Activated CD4-positive, alpha-beta T cell treated with anti-CD3 and anti-CD28 coated beads, Interleukin-10, Interleukin-2, amounts not matched to agents 100 ng/mL and 50 ng/mL, durations not matched to agents 16 hours and 8 hours (primary cell): ENCODE results near the gene TSPAN3.

ENCODE experiments used
- DNase-seq: peaks from one replicate; pipeline ENCODE4 v3.0.0-alpha.2; 2020

Gene TSPAN3

DNA sequence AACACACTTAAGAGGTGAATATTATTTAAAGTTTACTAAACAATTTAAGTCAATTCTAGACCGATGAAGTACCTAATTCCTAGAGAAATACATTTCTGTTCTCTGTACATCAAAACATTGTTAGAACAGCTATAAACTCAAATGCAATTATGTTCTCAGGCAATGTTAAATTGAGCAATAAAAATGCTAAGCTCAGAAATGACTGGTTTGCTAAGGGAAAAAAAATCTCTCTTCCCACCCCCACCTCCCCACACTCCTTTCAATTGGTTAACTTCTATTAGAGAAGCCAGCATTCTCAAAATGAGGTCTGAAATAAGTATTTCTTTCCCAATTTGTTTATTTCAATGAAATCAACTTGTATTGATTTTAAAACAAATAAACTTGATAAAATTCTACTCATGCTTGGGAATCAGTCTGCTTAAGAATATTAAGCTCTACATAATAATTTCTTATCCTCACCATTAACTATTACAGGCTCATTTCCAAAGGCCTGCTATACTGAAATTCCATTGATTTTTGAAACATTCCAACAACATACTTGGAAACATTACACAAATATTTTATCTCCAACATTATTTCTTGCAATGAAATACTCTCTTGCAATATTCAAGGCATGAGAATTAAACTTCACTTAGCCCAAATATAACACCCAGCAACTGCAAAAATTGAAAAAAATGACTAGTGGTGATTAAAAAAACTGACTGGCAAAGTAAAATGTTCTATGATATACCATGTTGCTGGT is 22.6 kb downstream of the TSPAN3 start:
- DNase-seq, result no peak

DNA sequence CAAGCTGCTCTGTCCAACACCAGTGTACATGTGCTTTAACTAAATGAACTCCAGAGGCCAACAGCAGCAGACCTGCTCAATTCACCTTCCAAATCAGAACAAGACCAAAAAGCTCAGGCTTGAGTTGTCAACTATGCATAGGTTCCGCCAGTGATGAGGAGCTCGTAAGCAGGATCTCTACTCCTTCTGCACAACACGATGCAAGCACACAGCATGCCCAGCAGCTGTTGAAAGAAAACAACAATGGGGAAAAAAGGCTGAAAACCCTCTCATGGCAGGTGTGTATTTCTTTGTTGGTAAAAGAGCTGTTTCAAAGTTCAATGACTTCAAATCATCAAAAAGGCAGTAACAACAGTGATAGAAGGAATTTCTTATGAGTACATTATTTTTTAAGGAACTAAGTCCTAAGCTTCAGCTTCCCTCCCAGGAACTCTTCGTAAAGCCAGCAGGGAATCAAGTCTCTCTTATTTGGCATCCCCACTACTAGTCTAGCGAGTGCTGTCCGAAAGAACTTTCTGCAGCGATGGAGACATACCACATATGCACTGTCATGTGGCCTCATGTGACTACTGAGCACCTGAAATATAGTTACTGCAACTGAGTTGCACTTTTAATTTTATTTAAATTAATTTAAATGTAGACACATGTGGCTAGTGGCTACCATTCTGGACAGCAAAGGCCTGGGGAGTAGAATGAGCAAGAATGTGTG is 24.1 kb downstream of the TSPAN3 start:
- no peak for DNase-seq

DNA sequence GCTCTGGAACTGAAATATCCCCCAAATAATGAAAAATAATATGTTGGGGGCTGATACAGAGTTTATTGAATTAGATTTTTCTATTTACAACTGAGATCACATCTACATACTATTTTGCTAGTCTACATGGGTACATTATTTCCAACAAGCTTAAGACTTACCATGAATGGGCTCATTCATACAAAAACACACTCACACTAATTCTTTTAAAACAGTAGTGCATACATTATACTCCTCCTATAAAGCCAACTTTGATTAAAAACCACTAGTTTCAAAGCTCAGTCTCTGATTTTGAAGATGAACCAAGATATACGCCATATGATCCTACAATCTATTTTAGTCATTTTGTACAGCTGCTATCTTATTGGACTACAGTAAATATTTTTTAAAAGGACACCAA is 24.9 kb downstream of the TSPAN3 start:
- no peak for DNase-seq

DNA sequence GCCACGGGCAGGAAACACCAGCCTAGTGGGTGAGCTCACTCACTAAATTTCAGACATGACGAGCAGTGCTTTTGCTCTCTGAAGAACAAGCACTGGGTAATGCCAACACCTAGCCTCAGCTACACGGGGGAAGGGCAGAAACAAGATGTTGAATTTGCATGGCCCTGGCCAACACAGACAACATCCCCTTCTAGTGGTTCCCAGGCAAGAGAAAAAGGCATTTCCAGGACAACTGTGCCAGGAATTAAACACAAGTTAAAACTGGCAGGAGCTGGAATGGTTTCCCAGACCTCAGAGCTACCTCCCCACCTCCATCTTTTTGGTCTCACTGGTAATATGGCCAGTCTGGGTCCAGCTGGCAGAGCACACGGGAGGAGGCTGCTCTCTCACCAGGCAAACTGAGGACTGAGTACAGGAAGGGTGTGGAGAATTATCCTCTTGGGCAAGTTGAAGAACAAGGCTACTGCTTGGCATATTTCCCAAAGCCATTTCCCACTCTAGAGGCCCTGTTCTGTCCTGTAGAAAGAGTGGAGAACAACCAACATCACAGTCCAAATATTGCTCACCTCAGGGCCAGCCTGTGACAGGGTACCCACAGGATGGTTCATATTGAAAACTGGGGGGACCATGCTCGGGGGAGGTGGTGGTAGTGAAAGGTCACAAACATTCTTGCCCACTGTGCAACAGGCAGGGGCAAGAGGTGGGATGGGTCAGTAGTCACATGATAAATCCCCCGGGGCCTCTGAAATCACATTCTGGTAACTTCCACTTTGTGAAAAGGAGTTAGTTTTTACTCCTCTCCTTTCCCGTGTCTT is 26.5 kb downstream of the TSPAN3 start:
- no peak for DNase-seq

DNA sequence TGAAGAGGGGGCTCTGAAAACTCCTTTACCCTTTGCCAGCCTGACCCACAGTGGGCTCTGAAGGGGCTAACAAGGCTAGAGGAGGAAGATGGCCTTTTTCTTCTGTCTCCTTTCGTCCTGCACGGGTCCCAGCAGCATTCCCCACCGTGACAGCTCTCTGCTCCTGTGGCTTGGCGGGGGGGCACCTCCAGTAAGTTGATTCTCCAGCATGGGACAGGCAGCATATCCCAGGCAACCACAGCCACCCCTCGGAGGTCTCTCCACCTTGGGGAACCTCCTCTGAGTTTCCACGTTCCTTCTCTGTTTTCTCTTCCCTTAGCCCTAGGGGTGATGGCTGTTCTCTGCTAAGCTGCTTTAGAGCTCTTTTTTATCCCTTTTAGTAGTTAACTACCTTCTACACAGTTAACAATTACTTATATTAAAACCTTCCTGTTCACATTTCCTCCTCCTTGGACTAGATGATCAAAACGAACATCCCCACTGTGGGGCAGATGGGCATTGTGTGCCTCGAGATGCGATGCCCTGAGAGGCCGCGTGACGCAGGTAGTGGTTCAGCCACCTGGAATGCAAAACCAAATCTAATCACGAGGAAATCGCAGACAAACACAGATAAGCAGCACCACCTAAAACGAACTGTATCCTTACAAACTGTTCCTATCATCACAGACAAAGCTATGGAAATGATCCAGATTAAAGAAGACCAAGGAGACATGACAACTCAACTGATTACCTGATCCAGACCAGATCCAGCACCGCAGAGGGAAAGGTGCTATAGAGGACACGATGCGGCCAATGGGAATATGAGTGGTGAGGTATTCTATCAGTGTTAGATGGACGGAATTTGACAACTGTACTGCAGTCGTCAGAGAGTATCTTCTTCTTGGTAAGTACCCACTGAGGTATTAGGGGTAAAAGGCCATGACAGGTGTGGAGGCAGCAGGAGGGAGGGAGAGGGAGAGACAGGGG is 27.7 kb downstream of the TSPAN3 start:
- no peak for DNase-seq

DNA sequence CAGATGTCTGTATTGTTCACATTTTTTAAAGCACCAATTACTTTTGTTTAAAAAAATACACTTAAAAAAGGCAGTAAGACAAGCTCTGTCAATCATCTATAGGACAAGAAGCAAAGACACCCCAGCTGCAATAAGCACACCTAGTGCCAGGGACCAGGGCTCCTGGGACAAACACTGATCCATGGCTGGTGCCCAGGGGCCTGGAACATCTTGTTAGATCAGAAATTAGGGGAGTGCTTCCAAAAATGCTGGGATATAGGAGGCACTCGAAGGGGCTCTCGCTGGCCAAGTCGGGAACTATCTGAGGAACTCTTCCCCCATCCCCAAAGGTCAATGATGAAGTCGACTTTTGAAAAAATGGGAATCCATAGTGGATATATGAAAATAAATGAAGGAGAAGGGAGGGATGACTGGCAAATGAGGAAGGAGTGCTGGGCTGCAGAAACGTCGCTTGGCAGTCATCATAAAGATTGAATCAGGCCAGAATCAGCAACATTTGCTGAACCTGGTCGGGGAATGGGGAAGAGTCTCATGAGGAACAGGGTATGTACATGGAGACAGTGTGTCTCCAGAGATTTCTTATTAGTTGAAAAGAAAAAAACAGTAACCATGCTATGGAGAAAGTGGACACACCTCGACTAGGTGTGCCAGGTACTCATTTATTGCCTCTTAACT is 28.5 kb downstream of the TSPAN3 start:
- no peak for DNase-seq

- no peak for DNase-seq
Measured at GRCh38 chr15:77040673-77041072, 30.2 kb downstream of the TSPAN3 start.

DNA sequence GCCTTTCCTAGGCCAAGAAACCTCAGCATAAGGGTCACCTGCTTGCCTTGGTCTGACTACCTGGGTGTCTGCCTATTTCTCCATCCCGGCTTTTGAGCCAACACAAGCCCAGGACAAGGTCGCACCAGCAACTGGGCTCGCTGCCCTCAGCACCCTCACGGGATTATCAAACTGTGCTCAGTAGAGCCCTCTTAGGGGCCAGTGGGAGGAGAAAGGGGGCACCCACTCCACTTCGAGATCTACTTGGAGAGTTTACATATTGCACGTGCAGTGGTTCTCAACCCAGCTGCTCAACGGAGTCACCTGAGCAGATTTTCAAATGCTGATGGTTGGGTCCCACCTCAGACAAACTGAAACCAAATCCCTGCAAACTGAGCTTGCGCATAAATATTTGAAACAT is 31.1 kb downstream of the TSPAN3 start:
- no peak for DNase-seq

- DNase-seq, result no peak
Measured at GRCh38 chr15:77039217-77039533, 31.7 kb downstream of the TSPAN3 start.

- no peak for DNase-seq
Measured at GRCh38 chr15:77038312-77039216, 32.3 kb downstream of the TSPAN3 start.

DNA sequence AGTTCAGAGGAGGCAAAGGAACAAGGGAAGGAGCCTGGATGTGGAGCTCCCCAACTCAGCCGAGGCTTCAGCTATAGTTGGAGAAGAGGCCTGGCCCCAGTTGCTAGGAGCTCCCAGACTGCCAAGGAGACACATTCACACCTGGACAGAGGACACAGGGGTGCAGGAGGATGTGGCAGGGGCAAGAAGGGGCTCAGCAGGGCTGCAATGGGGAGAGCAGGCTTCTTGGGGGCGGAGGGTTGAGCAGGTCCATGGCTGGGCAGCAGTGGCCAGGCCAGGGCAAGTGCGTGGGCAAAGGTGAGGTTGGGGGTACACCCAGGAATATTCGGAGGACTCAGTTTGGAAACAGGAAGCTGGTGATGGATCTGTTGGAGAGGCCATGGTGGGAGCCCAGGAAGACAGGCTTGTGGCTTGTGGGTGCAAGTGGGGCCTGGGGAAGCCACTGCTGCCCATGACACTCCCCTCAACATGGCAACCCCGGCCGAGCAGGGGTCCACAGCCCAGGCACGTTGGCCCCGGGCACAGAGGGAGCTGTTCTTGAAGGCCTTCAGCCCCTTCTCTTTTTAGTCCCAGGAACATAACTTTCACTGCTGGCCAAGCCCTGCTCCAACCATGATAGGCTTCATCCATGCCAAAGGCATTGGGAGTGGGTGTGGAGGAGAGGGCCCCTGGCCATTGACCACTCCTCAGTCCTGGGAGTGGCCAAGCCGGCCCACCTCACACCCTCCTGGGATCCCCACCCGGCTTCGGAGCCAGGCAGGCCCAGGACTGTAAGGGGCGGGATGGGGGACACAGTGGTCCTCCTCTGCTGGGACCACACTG is 33.3 kb downstream of the TSPAN3 start:
- DNase-seq, result no peak

- no peak for DNase-seq
Measured at GRCh38 chr15:77036537-77037387, 34.1 kb downstream of the TSPAN3 start.

DNA sequence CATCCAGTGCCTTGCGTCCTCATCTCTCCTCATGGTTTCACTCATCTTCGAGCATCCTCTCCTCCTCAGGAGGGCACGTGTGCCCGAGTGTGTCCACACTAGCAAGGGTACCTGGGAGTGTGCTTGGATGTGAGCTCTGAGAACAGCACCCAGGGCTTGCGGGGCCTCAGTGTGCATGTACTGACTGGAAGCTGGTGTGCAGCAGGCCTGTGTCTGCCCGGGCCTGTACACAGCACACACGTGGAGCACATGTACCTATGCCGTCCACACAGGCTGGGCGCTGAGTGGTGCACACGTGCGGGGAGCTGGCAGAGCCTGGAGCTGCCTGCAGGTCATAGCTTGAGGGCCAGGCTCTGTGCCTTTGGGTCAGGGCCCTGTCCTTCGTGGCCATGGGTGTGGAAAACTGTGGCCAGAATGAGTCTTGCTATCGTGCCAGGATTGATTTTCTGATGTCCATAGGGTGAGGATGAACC is 34.9 kb downstream of the TSPAN3 start:
- DNase-seq, result no peak

DNA sequence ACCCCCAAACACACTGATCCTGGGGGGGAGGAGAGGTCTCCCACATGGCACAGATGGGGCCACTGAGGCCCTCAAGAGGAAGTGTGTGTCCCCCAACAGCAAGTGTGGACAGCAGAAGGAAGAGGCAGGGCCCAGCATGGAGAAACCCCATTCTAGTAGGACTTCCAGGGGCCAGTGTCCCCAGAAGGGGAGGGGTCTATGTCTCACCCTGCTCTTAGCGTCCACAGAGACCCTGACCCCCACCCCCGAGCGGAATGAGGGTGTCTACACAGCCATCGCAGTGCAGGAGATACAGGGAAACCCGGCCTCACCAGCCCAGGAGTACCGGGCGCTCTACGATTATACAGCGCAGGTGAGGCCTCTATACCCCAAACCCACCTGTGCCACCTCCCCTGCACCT is 35.3 kb downstream of the TSPAN3 start:
- no peak for DNase-seq

DNA sequence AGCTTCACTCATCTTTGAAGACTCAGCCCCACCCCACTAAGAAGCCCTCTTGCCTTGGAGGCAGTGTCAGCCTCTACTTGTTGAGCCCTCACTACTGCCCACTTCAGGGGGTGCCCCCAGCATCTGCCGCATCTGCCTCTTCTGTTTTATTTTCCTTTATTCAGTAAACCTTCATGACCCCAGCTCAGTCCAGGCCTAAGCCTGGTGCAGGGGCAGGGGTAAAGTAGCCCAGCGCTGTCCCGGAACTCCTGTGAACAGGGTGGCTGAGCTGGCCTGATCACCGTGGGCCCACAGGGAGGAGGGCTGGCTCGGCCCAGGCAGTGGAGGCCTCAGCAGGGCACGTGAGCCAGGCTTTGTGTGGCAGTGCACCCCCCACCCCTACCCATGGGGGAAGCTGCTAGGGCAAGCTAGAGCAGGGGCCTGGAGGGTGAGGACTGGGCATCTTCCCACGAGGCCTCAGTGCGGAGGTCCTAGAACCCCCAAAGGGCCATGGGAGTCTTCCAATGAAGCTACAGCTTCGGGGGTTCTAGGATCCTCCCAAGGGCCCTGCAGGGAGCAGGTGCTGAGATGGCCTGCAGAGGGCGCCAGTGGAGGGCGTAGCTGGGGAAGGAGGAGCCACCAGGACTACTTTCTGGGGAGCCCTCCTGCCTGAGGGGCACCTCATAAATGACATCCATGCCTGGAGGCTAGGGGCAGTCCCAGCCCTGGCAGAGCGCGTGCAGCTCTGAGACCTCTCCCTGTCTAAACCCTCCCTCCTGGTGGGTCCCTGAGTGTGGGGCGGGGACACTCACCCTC is 36.0 kb downstream of the TSPAN3 start:
- no peak for DNase-seq

DNA sequence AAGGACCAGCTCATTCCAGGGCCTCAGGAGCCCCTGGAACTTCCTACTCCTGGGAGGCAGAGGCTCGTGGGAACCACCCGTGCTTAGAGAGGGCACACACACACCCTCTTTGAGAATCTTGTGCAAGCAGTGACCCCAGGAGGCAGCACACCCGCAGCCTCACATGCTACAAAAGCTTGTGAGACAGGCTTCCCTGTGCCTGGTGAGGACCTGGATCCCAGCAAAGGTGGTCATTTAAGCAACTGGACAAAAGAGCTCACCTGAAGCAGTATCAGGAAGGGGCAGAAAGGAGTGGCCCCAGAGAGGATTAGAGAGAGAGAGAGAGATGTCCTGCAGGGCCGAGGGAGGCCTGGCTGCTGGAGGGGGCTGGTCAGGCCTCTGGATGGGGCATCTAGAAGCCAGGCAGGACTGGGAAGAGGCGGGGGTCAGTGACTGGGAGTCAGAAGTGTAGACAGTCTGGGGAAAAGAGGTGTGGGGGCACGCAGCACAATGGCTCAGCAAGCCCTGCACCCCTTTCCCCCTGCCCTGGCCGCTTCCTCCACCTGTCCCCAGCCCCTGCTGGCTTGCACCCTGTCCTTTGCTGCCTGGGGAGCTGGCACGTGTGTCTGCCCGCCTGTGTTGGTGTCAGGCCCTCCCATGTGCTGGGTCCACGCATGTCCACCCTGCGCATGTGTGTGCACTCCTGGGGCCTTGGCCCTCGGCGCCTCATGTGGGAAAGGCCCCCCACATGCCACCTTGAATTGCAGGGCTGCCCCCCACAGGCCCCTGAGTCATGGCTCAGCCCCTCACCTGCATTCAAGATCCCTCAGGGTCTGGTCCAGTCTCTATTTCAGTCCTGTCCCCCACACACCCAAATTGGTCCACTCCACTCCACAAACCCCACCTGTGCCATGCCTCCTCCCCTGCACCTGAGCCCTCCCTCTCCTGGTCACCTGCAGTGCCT is 36.9 kb downstream of the TSPAN3 start:
- DNase-seq, result no peak

- DNase-seq, result no peak
Measured at GRCh38 chr15:77033417-77033728, 37.5 kb downstream of the TSPAN3 start.
